ENCODE data around the gene RNF144A.

Gene RNF144A

DNA sequence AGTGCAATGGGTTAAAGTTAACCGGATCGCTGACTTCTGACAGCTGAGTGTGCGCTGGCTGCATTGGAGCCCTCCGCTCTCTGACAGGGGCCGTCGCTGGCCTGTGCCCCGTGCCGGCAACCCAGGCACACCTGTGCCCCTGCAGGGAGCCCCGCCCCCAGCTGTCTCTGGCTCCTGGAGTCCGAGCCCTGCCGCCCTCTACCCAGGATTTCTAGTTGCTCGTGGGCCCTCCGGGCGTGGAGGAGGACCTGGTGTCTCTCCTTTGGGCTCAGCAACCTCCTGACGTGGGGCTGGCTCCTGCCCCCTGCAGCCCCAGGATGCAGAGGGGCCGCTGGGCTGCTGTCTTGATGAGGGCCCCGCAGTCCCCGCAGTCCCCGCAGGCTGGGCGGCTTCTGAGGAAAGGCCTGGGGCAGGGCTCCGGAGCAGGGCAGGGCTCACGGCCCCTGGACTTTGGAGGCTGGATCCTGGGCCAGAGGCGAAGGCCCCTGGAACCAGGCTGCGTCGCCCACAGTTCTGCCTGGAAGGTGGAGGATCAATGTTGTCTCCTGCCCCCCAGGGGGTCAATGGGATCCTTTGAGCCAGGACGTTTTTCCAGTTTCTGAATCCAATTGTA is 172.8 kb downstream of the RNF144A start:
- Histone ChIP-seq H2AK5ac (ENCODE audit: low read length) (no peak overlapping the region), H3K14ac (ENCODE audit: low read length) (no peak overlapping the region), H3K4me1 (ENCODE audit: control insufficient read depth in 1 of 2, insufficient read depth in 2 of 2, low read length in 2 of 2) (no peaks in the 10 kb centered on the region), H4K8ac (ENCODE audit: low read depth, low read length) (no peak overlapping the region), H3K4me2 (ENCODE audit: low read length) (no peak overlapping the region), H3K9me3 (ENCODE audit: insufficient read depth, low read depth, low read length) (peaks cover 2% of the 10 kb centered on the region), H3K9ac (ENCODE audit: low read length) (no peak overlapping the region), H3K4ac (ENCODE audit: low read depth, low read length) (no peak overlapping the region), H3K27ac (ENCODE audit: low read depth, low read length) (no peak overlapping the region), H3K79me1 (ENCODE audit: low read length) (no peaks in the 10 kb centered on the region), H3K23ac (ENCODE audit: low read length) (no peak overlapping the region), H3K36me3 (ENCODE audit: control insufficient read depth in 1 of 2, insufficient read depth in 2 of 2, low read length in 2 of 2) (no peaks in the 10 kb centered on the region), H3K79me2 (ENCODE audit: control insufficient read depth, insufficient read depth, low read length, poor library complexity) (no peaks in the 10 kb centered on the region), H2BK5ac (ENCODE audit: low read depth, low read length, poor library complexity) (no peak overlapping the region), H3K18ac (ENCODE audit: low read length) (no peak overlapping the region), H3K4me3 (ENCODE audit: low read depth, low read length) (no peak overlapping the region), H3K27me3 (ENCODE audit: insufficient read depth, low read length) (no peaks in the 10 kb centered on the region), H2BK12ac (ENCODE audit: low read length) (no peak overlapping the region), H2AFZ (ENCODE audit: insufficient read depth, low read length, poor library complexity) (no peak overlapping the region), H2BK120ac (ENCODE audit: insufficient read depth, low read length, poor library complexity) (no peak overlapping the region), H4K12ac (ENCODE audit: low read depth, low read length) (no peak overlapping the region), H4K91ac (ENCODE audit: low read depth, low read length) (no peak overlapping the region)
- WGBS (ENCODE audit: extremely low coverage, insufficient coverage, insufficient read length), result no CpG with 5 or more reads among the region's 26 CpGs
- DNase-seq, result peak; percentile 24 to 54

DNA sequence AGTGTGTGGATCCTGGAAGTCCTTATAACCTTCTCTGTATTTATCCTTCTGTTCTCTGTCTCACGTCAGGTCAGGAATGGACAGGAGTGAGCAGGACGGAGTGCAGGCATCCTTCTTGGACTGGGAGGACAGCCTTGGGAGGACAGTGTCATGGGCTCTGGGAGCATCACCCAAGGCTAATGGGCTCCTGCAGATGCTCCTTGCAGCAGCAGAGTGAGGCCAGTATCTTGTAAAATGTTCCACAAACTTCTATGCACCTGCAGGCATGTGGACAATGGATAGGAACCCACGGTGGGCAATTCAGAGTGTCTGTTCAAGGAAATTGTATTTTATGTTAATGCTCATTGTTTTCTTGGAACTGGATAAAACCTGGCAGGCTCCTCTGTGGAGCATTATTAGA is 176.2 kb downstream of the RNF144A start:
- WGBS (ENCODE audit: extremely low coverage, insufficient coverage, insufficient read length), result no CpG with 5 or more reads among the region's 3 CpGs
- no peaks in the 10 kb centered on the region for H3K79me1 ChIP-seq (ENCODE audit: low read length)

More for the DNA sequence above, 176.2 kb downstream of the RNF144A start:
- Histone ChIP-seq H3K27ac (ENCODE audit: low read depth, low read length) (no peak overlapping the region), H4K12ac (ENCODE audit: low read depth, low read length) (no peak overlapping the region), H2BK5ac (ENCODE audit: low read depth, low read length, poor library complexity) (no peak overlapping the region), H2AK5ac (ENCODE audit: low read length) (no peak overlapping the region), H4K8ac (ENCODE audit: low read depth, low read length) (no peak overlapping the region), H3K79me2 (ENCODE audit: control insufficient read depth, insufficient read depth, low read length, poor library complexity) (no peaks in the 10 kb centered on the region), H2BK12ac (ENCODE audit: low read length) (no peak overlapping the region), H3K36me3 (ENCODE audit: control insufficient read depth in 1 of 2, insufficient read depth in 2 of 2, low read length in 2 of 2) (no peaks in the 10 kb centered on the region), H3K4me2 (ENCODE audit: low read length) (no peak overlapping the region), H3K18ac (ENCODE audit: low read length) (no peak overlapping the region), H3K23ac (ENCODE audit: low read length) (no peak overlapping the region), H3K14ac (ENCODE audit: low read length) (no peak overlapping the region), H3K4me1 (ENCODE audit: control insufficient read depth in 1 of 2, insufficient read depth in 2 of 2, low read length in 2 of 2) (peaks cover 2 to 3% of the 10 kb centered on the region in 2 experiments), H2BK120ac (ENCODE audit: insufficient read depth, low read length, poor library complexity) (no peak overlapping the region), H3K27me3 (ENCODE audit: insufficient read depth, low read length) (no peaks in the 10 kb centered on the region), H3K9ac (ENCODE audit: low read length) (no peak overlapping the region), H2AFZ (ENCODE audit: insufficient read depth, low read length, poor library complexity) (no peak overlapping the region), H3K4ac (ENCODE audit: low read depth, low read length) (no peak overlapping the region), H3K4me3 (ENCODE audit: low read depth, low read length) (no peak overlapping the region), H3K9me3 (ENCODE audit: insufficient read depth, low read depth, low read length) (peaks cover 2% of the 10 kb centered on the region), H4K91ac (ENCODE audit: low read depth, low read length) (no peak overlapping the region)
- DNase-seq, result no peak
